Hypothalamus (tissue), 51 donors: ENCODE data around the gene IL4I1.
"Not testable (repeated sequence)": the region's sequence is repeated elsewhere in the genome, so short reads cannot be mapped to it uniquely, and the experiment has no call there.

ENCODE experiments used
- DNase-seq, 51 donors: peaks; one replicate each; lab custom pipeline; 2025; lab: John Stamatoyannopoulos, UW

The IL4I1 gene, protein sequence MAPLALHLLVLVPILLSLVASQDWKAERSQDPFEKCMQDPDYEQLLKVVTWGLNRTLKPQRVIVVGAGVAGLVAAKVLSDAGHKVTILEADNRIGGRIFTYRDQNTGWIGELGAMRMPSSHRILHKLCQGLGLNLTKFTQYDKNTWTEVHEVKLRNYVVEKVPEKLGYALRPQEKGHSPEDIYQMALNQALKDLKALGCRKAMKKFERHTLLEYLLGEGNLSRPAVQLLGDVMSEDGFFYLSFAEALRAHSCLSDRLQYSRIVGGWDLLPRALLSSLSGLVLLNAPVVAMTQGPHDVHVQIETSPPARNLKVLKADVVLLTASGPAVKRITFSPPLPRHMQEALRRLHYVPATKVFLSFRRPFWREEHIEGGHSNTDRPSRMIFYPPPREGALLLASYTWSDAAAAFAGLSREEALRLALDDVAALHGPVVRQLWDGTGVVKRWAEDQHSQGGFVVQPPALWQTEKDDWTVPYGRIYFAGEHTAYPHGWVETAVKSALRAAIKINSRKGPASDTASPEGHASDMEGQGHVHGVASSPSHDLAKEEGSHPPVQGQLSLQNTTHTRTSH

DNA sequence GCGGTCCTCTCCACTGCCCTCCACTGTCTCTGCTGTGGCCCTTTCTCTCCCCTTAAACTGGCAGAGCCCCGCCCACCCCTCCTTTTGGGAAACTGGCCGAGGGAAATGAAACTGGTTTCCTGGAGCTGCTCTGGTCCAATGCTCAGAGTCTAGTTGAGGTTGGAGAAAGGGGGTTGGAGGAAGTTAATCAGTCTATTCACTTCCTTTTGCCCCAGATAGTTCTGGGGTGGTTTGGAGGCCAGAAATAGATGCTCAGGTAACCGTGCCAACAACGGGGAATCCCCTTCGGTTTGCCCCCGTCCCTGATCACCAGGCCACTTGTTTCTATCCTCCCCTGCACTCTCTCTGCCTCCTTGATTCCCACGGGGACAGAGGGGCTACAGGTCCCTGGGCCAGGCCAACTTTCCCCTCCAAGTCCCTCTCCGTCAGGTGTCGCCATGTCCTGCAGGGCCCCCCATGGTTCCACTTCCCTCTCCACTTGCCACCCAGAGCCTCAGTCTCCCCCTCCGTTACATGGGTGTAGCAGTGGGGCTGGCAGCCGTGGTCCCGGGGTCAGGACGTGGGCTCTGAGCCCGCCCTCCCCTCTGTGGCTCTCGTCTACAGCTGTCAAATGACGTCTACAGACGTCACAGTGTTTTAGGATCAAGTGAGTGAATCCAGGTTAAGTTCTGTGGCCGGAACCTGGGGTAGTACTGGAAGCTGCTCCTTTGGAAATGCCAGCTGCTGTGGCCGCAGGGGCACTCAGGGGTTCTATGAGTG, at the start of gene IL4I1:
Gene IL4I1 (minus strand): TSS at position 25 of the 759 bp plus-strand sequence. CDS start 727 bp downstream, outside the sequence.
- DNase-seq: peak in 6 of 51 donors; percentile 1 to 33 (median 14)

DNA sequence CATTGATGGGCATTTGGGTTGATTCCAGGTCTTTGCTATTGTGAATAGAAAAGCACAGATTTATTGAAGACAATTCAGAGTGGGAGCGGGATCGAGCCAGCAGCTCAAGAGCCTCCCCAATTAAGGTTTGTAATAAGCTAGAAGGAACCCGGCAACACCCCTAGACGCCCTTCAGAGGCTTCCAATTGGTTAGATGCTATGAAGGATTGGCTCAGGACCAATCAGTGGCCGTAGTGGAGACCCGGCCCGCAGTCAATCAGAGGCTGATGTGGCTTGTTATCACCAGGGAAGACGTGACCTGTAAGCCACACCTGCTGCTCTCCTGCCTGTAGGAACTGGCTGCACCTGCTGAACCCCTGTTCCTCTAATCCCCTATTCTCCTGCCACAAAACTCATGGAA, 49.7 kb upstream of the IL4I1 start:
- DNase-seq: no peak

DNA sequence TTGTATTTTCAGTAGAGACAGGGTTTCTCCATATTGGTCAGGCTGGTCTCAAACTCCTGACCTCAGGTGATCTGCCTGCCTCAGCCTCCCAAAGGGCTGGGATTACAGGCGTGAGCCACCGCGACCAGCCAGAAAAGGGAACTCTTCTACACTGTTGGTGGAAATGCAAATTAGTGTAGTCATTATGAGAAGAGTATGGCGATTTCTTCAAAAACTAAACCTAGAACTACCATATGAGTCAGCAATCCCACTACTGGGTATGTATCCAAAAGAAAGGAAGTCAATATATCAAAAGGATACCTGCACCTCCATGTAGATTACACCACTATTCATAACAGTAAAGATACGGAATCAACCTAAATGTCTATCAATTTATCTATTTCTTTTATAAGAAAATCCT, 47.9 kb upstream of the IL4I1 start:
- not testable (repeated sequence) for DNase-seq

DNA sequence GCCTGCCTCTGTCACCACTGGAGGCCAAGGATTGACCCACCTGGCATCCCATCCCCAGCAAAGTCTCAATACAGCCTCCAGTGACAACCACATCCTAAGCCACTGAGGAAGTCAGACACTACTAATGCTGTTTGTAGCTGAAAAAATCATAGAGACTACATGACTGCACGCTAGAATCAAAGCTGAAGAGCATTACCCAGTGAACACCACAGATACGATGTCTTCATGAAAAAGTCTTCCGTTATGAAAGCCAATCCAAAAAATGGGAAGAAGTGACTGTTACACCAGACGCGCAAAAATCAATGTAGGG, 43.8 kb upstream of the IL4I1 start:
- DNase-seq: no peak

DNA sequence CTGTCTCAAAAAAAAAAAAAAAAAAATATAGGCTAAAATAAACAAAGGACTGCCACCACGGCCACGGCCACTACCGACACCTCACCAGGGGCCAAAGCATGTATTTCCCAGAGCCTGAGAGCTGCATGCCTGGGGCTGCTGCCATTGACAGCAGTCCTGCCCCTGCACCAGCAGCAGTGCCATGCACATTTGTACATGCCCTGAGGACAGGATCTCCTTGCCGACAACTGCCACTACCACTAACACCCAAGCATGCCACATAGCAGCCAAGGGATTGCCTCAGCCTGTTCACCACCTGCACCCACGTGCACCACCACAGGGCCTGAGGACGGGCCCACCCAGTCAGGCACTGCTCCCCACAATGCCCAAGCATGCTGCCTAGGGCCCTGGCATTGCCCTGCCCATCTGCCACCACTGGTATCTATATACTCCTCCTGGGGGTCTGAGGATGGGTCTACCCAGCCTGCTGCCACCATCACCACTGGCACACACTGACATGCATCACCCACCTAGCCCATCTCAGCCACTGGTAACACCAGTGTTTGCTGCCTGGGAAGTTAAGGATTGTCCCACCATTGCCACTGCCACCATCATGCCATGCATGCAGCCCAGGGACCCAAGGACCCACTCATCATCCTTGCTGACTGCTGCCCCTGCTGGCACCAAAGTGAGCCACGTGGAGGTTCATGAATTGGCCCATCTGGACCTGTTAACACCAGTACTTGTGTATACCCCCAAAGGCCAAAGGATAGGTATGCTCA, 43.2 kb upstream of the IL4I1 start:
- no peak for DNase-seq

DNA sequence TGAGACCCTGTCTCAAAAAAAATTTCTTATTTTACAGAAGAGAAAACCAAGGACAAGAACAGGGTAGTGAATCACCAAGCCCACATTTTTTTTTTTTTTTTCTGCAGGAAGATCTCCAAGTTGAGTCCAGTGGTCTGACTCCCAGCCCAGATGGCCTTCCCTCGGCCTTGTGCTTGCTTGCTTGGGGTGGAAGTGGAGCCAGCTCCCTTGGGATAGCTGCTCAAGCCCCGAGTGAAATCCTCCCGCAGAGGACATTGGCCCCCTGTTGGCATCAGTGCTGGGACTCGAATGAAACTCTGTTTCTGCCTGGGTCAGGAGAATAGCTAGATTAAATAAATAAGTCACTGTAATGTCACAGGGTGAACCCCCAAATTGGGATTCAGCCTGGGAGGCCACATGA, 42.0 kb upstream of the IL4I1 start:
- no peak for DNase-seq

DNA sequence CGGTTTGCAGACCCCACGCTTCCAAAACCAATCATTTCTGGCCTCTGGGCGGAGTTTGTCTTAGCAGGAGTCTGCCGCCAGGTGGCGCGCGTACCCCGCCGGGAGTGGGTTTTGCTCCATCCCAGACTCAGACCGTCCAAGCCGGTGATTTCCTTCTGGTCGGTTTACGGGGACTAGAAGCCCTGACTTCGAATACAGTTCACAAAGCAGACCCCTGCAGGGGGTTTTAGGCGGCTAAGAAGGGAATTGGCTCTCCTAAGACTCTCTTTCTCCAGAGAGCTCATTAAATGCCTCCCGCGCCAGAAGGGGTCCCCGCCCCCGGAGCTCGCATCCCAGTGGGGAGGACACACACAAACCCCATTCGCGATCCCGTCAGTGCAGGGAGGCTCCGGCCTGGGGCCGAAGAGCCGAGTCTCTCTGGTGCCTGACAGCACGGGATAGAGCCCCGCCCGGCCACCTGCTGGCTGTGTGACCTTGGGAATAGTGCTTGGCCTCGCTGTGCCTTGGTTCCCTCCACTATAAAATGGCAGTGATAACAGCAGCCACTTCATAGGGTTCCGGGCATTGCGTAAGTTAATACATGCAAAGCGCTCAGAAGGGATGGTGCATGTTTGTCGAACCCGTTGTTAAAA, 41.2 kb upstream of the IL4I1 start:
- peak in 50 of 51 donors; percentile 8 to 81 (median 48) for DNase-seq

DNA sequence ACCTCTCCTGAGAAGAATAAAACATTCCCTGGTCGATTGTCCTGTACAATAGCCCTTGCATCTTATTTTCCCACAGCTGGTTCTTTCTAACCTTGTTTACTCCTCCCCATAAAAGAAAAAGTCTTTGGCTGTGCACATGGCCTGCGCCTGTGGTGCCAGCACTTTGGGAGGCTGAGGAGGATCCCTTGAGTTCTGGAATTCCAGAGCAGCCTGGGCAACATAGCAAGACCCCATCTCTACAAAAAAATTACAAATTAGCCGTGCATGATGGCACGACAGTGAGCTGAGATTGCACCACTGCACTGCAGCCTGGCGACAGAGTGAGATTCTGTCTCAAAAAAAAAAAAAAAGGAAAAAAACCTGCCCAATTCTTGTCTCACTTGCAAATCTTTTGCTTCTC, 39.9 kb upstream of the IL4I1 start:
- no peak for DNase-seq

DNA sequence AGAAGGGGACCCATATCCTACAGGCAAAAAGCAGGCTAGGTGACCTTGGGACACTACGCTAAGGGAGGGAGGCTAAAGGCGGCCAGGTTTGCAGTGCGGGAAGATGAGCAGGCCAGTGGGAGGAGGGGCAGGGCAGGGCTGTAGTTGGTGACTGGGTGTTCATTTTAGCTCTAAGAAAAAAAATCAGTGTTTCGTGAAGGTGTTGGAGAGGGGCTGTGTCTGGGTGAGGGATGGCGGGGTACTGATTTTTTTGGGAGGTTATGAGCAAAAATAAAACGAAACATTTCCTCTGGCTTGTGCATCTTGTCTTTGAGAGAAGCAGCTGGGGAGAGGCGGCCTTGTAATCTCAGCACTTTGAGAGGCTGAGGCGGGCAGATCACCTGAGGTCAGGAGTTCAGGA, 37.0 kb upstream of the IL4I1 start:
- no peak for DNase-seq

DNA sequence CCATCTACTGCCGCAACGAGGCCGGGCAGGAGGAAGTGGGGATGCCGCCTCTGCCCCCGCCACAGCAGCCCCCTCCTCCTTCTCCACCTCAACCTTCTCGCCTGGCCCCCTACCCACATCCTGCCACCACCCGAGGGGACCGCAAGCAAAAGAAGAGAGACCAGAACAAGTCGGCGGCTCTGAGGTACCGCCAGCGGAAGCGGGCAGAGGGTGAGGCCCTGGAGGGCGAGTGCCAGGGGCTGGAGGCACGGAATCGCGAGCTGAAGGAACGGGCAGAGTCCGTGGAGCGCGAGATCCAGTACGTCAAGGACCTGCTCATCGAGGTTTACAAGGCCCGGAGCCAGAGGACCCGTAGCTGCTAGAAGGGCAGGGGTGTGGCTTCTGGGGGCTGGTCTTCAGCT, 36.0 kb upstream of the IL4I1 start:
- DNase-seq: no peak

DNA sequence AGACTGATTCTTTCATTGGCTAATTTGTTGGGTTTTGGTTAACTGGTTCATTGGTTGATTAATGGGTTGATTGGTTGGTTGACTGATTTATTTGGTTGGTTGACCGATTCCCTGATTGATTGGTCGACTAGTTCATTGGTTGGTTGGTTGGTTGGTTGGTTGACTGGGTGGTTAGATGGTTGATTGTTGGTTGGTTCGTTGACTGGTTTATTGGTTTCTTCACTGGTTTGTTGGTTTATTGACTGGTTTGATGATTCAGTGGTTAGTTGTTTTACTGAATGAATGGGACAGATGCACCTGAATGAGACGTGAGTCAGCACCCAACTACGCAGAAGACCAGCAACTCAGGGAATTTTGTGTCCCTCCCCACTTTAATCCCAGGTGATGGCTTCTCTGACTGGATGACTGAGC, 35.4 kb upstream of the IL4I1 start:
- no peak for DNase-seq

DNA sequence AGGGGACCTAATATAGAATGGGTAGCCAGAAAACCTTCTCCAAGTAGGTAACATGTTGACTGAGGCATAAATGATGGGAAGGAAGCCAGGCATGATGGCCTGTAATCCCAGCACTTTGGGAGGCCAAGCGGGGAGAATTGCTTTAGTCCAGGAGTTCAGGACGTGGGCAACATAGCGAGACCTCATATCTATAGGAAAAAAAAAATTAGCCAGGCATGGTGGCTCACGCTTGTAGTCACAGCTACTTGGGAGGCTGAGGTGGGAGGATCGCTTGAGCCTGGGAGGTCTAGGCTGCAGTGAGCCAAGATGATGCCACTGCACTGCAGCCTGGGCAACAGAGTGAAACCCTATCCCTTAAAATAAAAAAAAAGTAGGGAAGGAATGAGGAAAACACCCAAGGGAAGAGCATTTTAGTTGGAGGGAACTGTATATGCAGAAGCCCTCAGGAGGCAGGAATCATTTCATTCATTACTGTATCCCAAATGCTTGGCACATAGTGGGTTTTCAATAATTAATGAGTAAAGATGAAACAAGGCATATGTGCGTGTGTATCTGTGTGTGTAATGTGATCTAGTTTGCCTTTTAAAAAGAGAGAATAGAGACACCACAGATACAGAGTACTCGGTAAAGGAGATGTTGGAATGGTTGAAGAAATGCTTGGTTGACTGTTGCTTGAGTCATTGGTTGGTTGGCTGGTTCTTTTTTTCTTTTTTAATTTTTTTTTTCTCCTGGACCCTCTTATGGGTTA, 34.8 kb upstream of the IL4I1 start:
- DNase-seq: no peak

DNA sequence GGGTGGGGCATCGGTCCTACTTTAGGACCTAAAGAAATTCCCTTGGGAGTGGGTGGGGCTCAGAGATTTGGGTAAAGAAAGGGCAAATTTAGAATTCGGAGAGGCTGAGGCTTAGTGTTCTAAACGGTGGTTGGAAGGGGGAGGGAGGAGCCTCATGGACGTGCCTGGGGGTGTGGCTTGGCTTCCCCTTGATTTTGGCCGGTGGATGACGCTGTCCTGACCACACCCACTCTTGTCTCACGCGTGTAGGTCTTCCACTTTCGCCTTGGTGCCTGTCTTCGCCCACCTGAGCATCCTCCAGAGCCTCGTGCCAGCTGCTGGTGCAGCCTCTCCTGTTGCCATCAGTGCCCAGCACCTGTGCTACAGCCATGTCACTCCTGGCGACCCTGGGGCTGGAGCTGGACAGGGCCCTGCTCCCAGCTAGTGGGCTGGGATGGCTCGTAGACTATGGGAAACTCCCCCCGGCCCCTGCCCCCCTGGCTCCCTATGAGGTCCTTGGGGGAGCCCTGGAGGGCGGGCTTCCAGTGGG, 33.9 kb upstream of the IL4I1 start:
- peak in 1 of 51 donors; percentile 19 for DNase-seq

DNA sequence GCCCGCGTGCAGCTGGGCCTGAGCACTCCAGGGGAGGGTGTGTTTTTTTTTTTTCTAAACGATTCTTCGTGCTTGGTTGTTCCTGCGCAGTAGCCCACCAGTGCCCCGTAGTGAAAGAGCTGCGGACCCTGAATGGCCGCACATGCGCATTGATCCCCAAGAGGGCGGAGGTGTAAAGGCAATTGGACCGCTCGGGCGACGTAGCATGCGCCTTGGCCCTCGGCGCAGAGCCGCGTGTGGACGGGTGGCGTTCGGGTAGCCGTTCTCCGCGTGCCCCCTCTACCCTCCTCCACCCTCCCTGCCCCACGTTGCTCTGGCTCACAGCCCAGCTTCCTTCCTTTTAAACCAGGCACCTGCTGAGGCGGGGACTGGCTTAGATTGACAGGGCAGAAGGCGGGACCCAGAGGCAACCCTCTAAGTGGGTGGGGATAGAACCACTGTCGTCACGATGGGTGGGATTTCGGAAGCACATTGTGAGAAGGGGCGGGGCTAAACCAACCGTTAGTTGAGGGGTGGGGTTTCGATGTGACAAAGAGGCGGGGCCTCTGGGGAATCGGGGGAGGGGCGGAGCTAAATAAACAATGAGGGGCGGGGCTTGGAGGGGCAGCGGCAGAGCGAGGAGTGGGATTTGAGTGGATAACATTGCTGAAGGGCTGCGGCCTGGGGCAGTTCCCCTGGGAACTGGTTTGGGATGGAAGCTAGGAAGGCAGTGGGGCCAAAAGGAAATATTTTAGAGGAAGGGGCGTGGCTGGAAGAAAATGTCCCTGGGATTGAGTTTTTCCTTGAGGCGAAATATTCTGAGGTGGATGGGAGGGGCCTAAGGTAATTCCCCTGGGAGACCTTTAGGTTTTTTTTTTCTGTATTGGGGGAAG, 33.2 kb upstream of the IL4I1 start:
- DNase-seq: peak; percentile 67 to 97 (median 91)

DNA sequence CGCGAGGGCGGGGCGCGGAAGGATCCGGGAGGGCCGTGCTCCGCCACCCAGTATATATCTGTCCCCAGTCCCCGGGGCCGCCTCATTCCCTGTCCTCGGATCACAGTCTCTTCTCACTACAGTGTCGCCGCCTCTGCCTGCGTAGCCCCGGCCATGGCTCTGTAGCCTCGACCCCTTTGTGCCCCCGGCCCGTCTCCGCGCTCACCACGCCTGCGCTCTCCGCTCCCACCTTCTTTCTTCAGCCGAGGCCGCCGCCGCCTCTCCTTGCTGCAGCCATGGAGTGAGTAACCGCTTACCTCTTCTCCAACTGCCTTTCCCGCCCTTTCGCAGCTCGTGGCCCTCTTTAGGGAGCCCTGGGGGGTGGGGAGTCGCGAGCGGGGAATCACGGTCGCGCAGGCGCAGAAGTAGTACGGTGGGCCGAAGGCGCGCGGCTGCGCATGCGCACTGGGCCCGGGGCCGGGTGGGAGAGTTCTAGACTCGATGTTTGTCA, 32.5 kb upstream of the IL4I1 start, which contains the start of the genes ATF5 and NUP62:
Gene ATF5 (plus strand): TSS at position 85 of the 490 bp plus-strand sequence. CDS start 1,646 bp downstream, outside the sequence.
Gene NUP62 (minus strand): TSS at position 384 of the 490 bp plus-strand sequence. CDS start 19,697 bp downstream, outside the sequence.
- DNase-seq: peak in 49 of 51 donors; percentile 47 to 97 (median 85)

DNA sequence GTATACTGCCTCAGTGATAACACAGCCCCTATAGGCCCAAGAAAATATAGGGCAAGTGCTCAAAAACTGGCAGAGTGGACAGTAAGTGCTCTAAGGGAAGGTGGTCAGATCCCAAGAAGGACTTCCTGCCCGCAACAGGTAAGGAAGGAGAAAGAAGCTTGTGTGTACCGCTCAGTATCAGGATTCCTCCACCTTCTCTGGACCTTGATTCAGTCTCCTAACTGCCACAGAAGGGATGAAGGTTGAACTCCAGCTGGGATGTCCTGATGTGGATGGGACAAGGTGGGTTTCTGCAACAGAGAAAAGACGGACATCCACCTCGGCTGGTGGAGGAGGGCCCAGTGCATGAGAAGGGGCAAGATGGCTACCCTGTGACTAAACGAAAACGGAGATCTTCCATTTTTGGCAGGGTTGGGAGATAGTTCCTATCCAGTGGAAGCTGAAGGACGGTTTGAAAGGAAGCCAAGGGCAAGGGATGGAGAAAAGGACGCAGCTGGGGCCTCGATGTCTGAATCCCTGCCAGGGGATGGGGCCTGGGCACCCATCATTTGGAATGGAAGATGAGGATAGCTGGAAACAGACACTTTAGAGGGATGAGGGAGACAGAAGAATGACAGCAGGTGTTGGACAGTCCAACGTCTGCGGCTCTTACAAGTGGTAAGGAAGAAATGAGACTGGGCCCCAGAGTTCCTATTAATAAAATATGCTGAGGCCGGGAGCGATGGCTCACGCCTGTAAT, 31.0 kb upstream of the IL4I1 start:
- no peak for DNase-seq

DNA sequence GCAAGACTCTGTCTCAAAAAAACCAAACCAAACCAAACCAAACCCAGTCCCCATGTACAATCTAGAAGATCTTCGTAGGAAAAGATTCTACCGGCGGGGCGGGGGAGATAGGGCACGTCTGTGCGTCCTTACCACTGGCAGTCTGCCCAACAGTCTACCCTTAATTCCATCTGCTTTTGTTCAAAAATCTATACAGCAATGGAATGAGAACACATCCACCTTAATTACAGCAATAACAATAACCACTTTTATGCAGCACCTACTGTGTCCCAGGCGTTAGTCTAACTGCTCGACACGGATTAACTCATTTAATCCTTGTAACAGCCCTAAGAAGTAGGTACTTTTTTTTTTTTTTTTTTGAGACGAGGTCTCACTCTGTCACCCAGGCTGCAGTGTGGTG, 29.8 kb upstream of the IL4I1 start:
- no peak for DNase-seq
